ENCODE data around the gene CEMIP. TPM values are rescaled to one million over a fixed set of nuclear protein-coding genes. Genes with fewer than 3 reads are reported as not detected.

CEMIP gene
- polyA plus RNA-seq, 2 of the 4 experiments (the other 2 are of a cell fraction) = 0.54 to 0.84 TPM

DNA sequence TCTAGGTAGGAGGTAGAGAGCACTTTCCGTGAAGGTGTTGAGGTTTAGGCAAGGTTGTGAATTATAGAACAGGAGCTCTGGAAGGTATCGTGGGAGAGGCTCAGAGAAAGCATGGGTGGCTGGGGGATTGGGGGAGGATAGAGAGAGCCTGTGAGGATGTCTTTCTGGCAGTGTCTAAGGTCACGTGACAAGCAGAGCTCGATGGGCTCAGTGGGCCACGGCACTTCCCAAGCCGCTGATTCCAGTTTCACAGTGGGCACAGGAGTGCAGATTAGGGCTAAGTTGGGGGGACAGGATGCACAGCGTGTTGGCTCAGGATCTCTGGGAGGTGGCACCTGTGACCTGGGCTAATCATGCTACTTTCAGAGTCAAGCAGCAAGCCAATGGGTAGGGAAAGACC is 52.0 kb downstream of the CEMIP start:
- H3K9me3 ChIP-seq = no peaks in the 10 kb centered on the region
- H3K27ac ChIP-seq = no peak overlapping the region
- DNase-seq (ENCODE audit: low read depth in 1 of 2, low spot score in 1 of 2) (no peak), FAIRE-seq (no peak), ATAC-seq (no peak)
- no peak overlapping the region for H3K4me2 ChIP-seq
- H3K4me1 ChIP-seq = no peaks in the 10 kb centered on the region
- ChIA-PET POLR2A (no interaction called here), CTCF (interaction anchor here (0.8 to 1.7 kb wide), 5 partner anchors 14 to 139 kb away, joined by 3 to 6 read pairs (median 3); partner anchors contain the start of gene CEMIP)
- no peak for TF ChIP-seq SMC3 (IDR thresholded peaks at IDR 0.05)
- TF ChIP-seq RAD21 (conservative IDR thresholded peaks at IDR 0.05 in 1 of 2, IDR thresholded peaks at IDR 0.05 in 1 of 2) = no peak
- TF ChIP-seq ZSCAN20 (CRISPR knock-in tag; IDR thresholded peaks at IDR 0.05) = no peak
- TF ChIP-seq, protein P1, sequence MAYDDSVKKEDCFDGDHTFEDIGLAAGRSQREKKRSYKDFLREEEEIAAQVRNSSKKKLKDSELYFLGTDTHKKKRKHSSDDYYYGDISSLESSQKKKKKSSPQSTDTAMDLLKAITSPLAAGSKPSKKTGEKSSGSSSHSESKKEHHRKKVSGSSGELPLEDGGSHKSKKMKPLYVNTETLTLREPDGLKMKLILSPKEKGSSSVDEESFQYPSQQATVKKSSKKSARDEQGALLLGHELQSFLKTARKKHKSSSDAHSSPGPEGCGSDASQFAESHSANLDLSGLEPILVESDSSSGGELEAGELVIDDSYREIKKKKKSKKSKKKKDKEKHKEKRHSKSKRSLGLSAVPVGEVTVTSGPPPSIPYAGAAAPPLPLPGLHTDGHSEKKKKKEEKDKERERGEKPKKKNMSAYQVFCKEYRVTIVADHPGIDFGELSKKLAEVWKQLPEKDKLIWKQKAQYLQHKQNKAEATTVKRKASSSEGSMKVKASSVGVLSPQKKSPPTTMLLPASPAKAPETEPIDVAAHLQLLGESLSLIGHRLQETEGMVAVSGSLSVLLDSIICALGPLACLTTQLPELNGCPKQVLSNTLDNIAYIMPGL (CRISPR knock-in tag; IDR thresholded peaks at IDR 0.05; ENCODE audit: borderline replicate concordance) = no peak
- TF ChIP-seq HDAC2 (IDR thresholded peaks at IDR 0.05) = no peak
- no peak for TF ChIP-seq PHF8 (IDR thresholded peaks at IDR 0.05; ENCODE audit: borderline replicate concordance, low read depth)
- no peak for TF ChIP-seq FOSB (CRISPR knock-in tag; IDR thresholded peaks at IDR 0.05)
- no peak for TF ChIP-seq ZNF302 (CRISPR knock-in tag; IDR thresholded peaks at IDR 0.05)
- TF ChIP-seq TFCP2L1 (CRISPR knock-in tag; IDR thresholded peaks at IDR 0.05) = no peak
- TF ChIP-seq CEBPB (IDR thresholded peaks at IDR 0.05) = no peak
- TF ChIP-seq, protein P2, sequence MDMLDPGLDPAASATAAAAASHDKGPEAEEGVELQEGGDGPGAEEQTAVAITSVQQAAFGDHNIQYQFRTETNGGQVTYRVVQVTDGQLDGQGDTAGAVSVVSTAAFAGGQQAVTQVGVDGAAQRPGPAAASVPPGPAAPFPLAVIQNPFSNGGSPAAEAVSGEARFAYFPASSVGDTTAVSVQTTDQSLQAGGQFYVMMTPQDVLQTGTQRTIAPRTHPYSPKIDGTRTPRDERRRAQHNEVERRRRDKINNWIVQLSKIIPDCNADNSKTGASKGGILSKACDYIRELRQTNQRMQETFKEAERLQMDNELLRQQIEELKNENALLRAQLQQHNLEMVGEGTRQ (IDR thresholded peaks at IDR 0.05) = no peak
- TF ChIP-seq, protein P3, sequence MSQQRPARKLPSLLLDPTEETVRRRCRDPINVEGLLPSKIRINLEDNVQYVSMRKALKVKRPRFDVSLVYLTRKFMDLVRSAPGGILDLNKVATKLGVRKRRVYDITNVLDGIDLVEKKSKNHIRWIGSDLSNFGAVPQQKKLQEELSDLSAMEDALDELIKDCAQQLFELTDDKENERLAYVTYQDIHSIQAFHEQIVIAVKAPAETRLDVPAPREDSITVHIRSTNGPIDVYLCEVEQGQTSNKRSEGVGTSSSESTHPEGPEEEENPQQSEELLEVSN (IDR thresholded peaks at IDR 0.05; ENCODE audit: borderline replicate concordance, low read depth) = no peak
- no peak for TF ChIP-seq NR3C1 (IDR thresholded peaks at IDR 0.05)
- TF ChIP-seq, protein P4, sequence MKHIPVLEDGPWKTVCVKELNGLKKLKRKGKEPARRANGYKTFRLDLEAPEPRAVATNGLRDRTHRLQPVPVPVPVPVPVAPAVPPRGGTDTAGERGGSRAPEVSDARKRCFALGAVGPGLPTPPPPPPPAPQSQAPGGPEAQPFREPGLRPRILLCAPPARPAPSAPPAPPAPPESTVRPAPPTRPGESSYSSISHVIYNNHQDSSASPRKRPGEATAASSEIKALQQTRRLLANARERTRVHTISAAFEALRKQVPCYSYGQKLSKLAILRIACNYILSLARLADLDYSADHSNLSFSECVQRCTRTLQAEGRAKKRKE (CRISPR knock-in tag; IDR thresholded peaks at IDR 0.05; ENCODE audit: low read depth) = no peak
- no peak for TF ChIP-seq NPAS2 (CRISPR knock-in tag; IDR thresholded peaks at IDR 0.05; ENCODE audit: borderline replicate concordance)
- no peak for TF ChIP-seq TP53 (CRISPR knock-in tag; IDR thresholded peaks at IDR 0.05)
- no peak for TF ChIP-seq CHD4 (IDR thresholded peaks at IDR 0.05; ENCODE audit: borderline replicate concordance)
- TF ChIP-seq CBX8 (IDR thresholded peaks at IDR 0.05) = no peak
- no peak for TF ChIP-seq MAZ (IDR thresholded peaks at IDR 0.05; ENCODE audit: borderline replicate concordance, low read depth, low read length)
- 74% methylated on average over 7 of the region's 7 CpGs for WGBS (ENCODE audit: missing lambda C conversion rate)
- H3K4me3 ChIP-seq = no peak overlapping the region

DNA sequence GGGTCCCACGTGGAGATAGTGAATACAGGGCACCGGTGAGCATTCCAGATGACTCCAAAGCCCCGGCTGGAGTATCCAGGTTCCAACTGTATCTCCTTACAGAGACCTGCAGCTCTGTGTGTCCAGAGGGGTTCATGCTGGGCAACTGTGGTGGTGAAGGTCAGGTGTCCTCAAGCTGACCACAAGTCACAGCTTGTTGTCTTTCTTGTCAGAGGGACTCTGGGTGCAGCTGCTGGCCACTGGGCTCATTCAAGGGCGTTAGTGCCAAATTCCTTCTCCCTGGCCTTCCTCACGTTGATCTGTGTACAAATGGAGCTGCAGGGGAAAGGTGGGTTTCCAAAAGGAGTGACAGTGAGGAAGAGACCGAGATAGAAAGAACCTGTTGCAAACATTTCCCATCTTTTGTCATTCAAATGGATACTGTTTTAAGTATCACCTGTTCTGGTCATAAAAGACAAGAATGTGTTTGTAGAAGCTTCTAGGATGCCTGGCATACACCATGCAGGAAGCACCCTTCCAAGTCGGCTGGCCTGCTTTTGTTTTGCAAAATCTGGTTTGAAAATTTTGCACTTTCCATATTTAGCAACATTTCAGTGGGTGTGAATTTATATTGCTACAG is 52.5 kb downstream of the CEMIP start:
- H3K4me2 ChIP-seq = no peak overlapping the region
- H3K4me3 ChIP-seq = no peak overlapping the region
- TF ChIP-seq MYC (IDR thresholded peaks at IDR 0.05; ENCODE audit: borderline replicate concordance, low read length) (no peak), FOXS1 (CRISPR knock-in tag; IDR thresholded peaks at IDR 0.05) (no peak), SREBF2 (IDR thresholded peaks at IDR 0.05) (no peak), MAZ (IDR thresholded peaks at IDR 0.05; ENCODE audit: borderline replicate concordance, low read depth, low read length) (no peak)
- TF ChIP-seq, protein P5, sequence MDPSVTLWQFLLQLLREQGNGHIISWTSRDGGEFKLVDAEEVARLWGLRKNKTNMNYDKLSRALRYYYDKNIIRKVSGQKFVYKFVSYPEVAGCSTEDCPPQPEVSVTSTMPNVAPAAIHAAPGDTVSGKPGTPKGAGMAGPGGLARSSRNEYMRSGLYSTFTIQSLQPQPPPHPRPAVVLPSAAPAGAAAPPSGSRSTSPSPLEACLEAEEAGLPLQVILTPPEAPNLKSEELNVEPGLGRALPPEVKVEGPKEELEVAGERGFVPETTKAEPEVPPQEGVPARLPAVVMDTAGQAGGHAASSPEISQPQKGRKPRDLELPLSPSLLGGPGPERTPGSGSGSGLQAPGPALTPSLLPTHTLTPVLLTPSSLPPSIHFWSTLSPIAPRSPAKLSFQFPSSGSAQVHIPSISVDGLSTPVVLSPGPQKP (IDR thresholded peaks at IDR 0.05; ENCODE audit: low read depth, low read length) = no peak
- no peak for DNase-seq (ENCODE audit: low read depth in 1 of 2, low spot score in 1 of 2)
- H3K4me1 ChIP-seq = no peaks in the 10 kb centered on the region
- FAIRE-seq = no peak
- H3K27ac ChIP-seq = no peak overlapping the region
- ChIA-PET CTCF (interaction anchor here (0.8 to 1.7 kb wide), 6 partner anchors 13 to 138 kb away, joined by 3 to 6 read pairs (median 3); partner anchors contain the start of gene CEMIP), POLR2A (no interaction called here)
- ATAC-seq = no peak
- 47% methylated on average over 7 of the region's 7 CpGs for WGBS (ENCODE audit: missing lambda C conversion rate)
- H3K9me3 ChIP-seq = no peaks in the 10 kb centered on the region
